HUES64 (cell line): Measurements from ENCODE around the gene GOLGA8H. TPM values are rescaled to one million over a fixed set of nuclear protein-coding genes. Genes with fewer than 3 reads are reported as not detected.
A peak's percentile ranks its signal among the peaks of the same experiment; 100 is the strongest.
"Not testable (repeated sequence)": the region's sequence is repeated elsewhere in the genome, so short reads cannot be mapped to it uniquely, and the experiment has no call there.

Experiments
- H3K27ac ChIP-seq: 2 replicates; pipeline ENCODE4 v1.7.0; 2013; ENCODE audit warnings: low read depth, low read length, inconsistent platforms
- H3K27me3 ChIP-seq: 2 replicates; pipeline ENCODE4 v1.6.1; 2013; ENCODE audit warnings: mild to moderate bottlenecking, low read length; ENCODE audit not compliant: insufficient read depth
- H3K36me3 ChIP-seq: 2 replicates; pipeline ENCODE4 v1.6.1; 2013; ENCODE audit warnings: mild to moderate bottlenecking, low read length; ENCODE audit not compliant: insufficient read depth
- H3K4me1 ChIP-seq: 2 replicates; pipeline ENCODE4 v1.6.1; 2013; ENCODE audit warnings: mild to moderate bottlenecking, low read length, moderate library complexity; ENCODE audit not compliant: insufficient read depth
- H3K4me3 ChIP-seq: 2 replicates; pipeline ENCODE4 v1.5.1; 2013; ENCODE audit warnings: mild to moderate bottlenecking, low read length, moderate library complexity
- H3K9ac ChIP-seq: 2 replicates; pipeline ENCODE4 v1.6.1; 2013; ENCODE audit warnings: mild to moderate bottlenecking, low read depth, low read length
- H3K9me3 ChIP-seq: 2 replicates; pipeline ENCODE4 v1.6.1; 2013; ENCODE audit warnings: low read depth, low read length; ENCODE audit not compliant: insufficient read depth
- WGBS: fragments of 150-250, 120-280 bp; methylation state at CpG from one replicate; pipeline ENCODE4 v1.1.7; 2013; ENCODE audit warnings: missing lambda C conversion rate; 5-methylcytosine and 5-hydroxymethylcytosine counted together
- polyA plus RNA-seq, 2 experiments: library from polyadenylated mRNA; stranded (reverse); fragments of 50-300 nt; gene quantifications; one replicate each; pipeline ENCODE4 v1.2.3, GENCODE V29; 2013

Gene GOLGA8H
- 0.15 TPM for polyA plus RNA-seq (2013, experiment 1 of 2)
- polyA plus RNA-seq (2013, experiment 2 of 2), result 0.25 TPM

- 79% methylated on average over 6 of the region's 8 CpGs for WGBS
- not testable (repeated sequence) for H3K4me3 ChIP-seq, H3K9ac ChIP-seq, H3K4me1 ChIP-seq, H3K27me3 ChIP-seq, H3K27ac ChIP-seq, H3K36me3 ChIP-seq, H3K9me3 ChIP-seq
These were observed at the start of gene GOLGA8H for GRCh38 chr15:30603796-30604195. TSS of gene GOLGA8H (plus strand) at chr15:30604028. CDS start at chr15:30604126, 98 bp downstream.

GRCh38 chr15:30566949-30567348 is 36.9 kb upstream of the GOLGA8H start:
- 0% methylated on average over 3 of the region's 6 CpGs for WGBS
- not testable (repeated sequence) for H3K27me3 ChIP-seq, H3K4me3 ChIP-seq, H3K9ac ChIP-seq, H3K9me3 ChIP-seq, H3K36me3 ChIP-seq, H3K27ac ChIP-seq, H3K4me1 ChIP-seq

- not testable (repeated sequence) for H3K27ac ChIP-seq, H3K4me1 ChIP-seq, H3K9ac ChIP-seq, H3K9me3 ChIP-seq, H3K27me3 ChIP-seq, H3K36me3 ChIP-seq
- no CpG with 5 or more reads among the region's 38 CpGs for WGBS
- peak overlapping the region; percentile 44; the same call in 1 of the 2 replicates for H3K4me3 ChIP-seq
These were observed 30.8 kb upstream of the GOLGA8H start for GRCh38 chr15:30573012-30573491.

- WGBS, result no CpG with 5 or more reads among the region's 6 CpGs
- H3K27me3 ChIP-seq, H3K4me1 ChIP-seq, H3K9me3 ChIP-seq, H3K27ac ChIP-seq, H3K9ac ChIP-seq, H3K36me3 ChIP-seq, H3K4me3 ChIP-seq: not testable (repeated sequence)
These were observed 24.3 kb upstream of the GOLGA8H start for GRCh38 chr15:30579394-30579970.

- not testable (repeated sequence) for H3K9me3 ChIP-seq, H3K4me1 ChIP-seq, H3K27ac ChIP-seq, H3K9ac ChIP-seq, H3K36me3 ChIP-seq, H3K4me3 ChIP-seq, H3K27me3 ChIP-seq
- no CpG with 5 or more reads among the region's 4 CpGs for WGBS
These were observed 23.1 kb upstream of the GOLGA8H start for GRCh38 chr15:30580716-30581115.

GRCh38 chr15:30598953-30599352 is 4.9 kb upstream of the GOLGA8H start:
- not testable (repeated sequence) for H3K9me3 ChIP-seq, H3K4me1 ChIP-seq, H3K27me3 ChIP-seq, H3K9ac ChIP-seq, H3K4me3 ChIP-seq, H3K36me3 ChIP-seq, H3K27ac ChIP-seq
- 33% methylated on average over 2 of the region's 2 CpGs for WGBS

GRCh38 chr15:30612271-30612670 is 8.4 kb downstream of the GOLGA8H start:
- no CpG with 5 or more reads among the region's 6 CpGs for WGBS

GRCh38 chr15:30621342-30621741 is 17.5 kb downstream of the GOLGA8H start:
- not testable (repeated sequence) for H3K27ac ChIP-seq, H3K36me3 ChIP-seq, H3K9me3 ChIP-seq, H3K9ac ChIP-seq, H3K27me3 ChIP-seq, H3K4me3 ChIP-seq, H3K4me1 ChIP-seq
- WGBS, result 20% methylated on average over 1 of the region's 3 CpGs

More at GRCh38 chr15:30612271-30612670, 8.4 kb downstream of the GOLGA8H start:
- not testable (repeated sequence) for H3K9me3 ChIP-seq, H3K4me1 ChIP-seq, H3K36me3 ChIP-seq, H3K4me3 ChIP-seq, H3K27ac ChIP-seq, H3K27me3 ChIP-seq, H3K9ac ChIP-seq

- H3K27ac ChIP-seq, result peak within 1 kb of the TSS; percentile 87
- not testable (repeated sequence) for H3K9me3 ChIP-seq, H3K27me3 ChIP-seq, H3K36me3 ChIP-seq, H3K4me1 ChIP-seq
- H3K9ac ChIP-seq, result peak within 1 kb of the TSS; percentile 93
- under 1% methylated on average over 32 of the region's 35 CpGs for WGBS
- peak within 1 kb of the TSS; percentile 97 for H3K4me3 ChIP-seq
These were observed 21.8 kb downstream of the GOLGA8H start, which contains the start of gene ARHGAP11B for GRCh38 chr15:30625436-30626193. TSS of gene ARHGAP11B (plus strand) at chr15:30626128.

GRCh38 chr15:30626194-30626565 is 22.4 kb downstream of the GOLGA8H start:
- H3K4me1 ChIP-seq, H3K9me3 ChIP-seq, H3K36me3 ChIP-seq, H3K27me3 ChIP-seq: not testable (repeated sequence)
- peak overlapping the region; percentile 87 for H3K27ac ChIP-seq
- peak overlapping the region; percentile 97 for H3K4me3 ChIP-seq
- H3K9ac ChIP-seq, result peak overlapping the region; percentile 93
- WGBS, result under 1% methylated on average over 9 of the region's 22 CpGs

- not testable (repeated sequence) for H3K27ac ChIP-seq, H3K4me1 ChIP-seq, H3K27me3 ChIP-seq, H3K9me3 ChIP-seq, H3K36me3 ChIP-seq
- Histone ChIP-seq H3K9ac (peak overlapping the region; percentile 93), H3K4me3 (peak overlapping the region; percentile 97)
- WGBS, result 1% methylated on average over 8 of the region's 20 CpGs
These were observed 22.8 kb downstream of the GOLGA8H start for GRCh38 chr15:30626632-30627031.
